SK-N-SH (cell line): Measurements from ENCODE around the gene CHD1L.

Experiments
- EP300 ChIP-seq, 2 experiments: IDR thresholded peaks; 2 replicates each; pipeline versions ENCODE4 v1.4.0 to v1.6.1; 2012; ENCODE audit warnings: borderline replicate concordance in 1 of 2, low read depth in 1 of 2, low read length in 1 of 2
- EZH2phosphoT487 ChIP-seq: fragments of 200-600 bp; sonication (generic); IDR thresholded peaks from 2 replicates; pipeline ENCODE4 v1.6.1; 2017; ENCODE audit warnings: low read depth, mixed run types, mild to moderate bottlenecking, antibody characterized with exemption, moderate library complexity, borderline replicate concordance
- FOXM1 ChIP-seq: IDR thresholded peaks from 2 replicates; pipeline ENCODE4 v1.4.0; 2012; ENCODE audit warnings: low read depth, mild to moderate bottlenecking
- REST ChIP-seq: IDR thresholded peaks from 2 replicates; pipeline ENCODE4 v1.6.1; 2012; ENCODE audit warnings: mild to moderate bottlenecking, low read depth, low read length, moderate library complexity
- TEAD4 ChIP-seq: IDR thresholded peaks from 2 replicates; pipeline ENCODE4 v1.4.0; 2012; ENCODE audit warnings: mild to moderate bottlenecking, borderline replicate concordance; ENCODE audit not compliant: insufficient read depth

DNA sequence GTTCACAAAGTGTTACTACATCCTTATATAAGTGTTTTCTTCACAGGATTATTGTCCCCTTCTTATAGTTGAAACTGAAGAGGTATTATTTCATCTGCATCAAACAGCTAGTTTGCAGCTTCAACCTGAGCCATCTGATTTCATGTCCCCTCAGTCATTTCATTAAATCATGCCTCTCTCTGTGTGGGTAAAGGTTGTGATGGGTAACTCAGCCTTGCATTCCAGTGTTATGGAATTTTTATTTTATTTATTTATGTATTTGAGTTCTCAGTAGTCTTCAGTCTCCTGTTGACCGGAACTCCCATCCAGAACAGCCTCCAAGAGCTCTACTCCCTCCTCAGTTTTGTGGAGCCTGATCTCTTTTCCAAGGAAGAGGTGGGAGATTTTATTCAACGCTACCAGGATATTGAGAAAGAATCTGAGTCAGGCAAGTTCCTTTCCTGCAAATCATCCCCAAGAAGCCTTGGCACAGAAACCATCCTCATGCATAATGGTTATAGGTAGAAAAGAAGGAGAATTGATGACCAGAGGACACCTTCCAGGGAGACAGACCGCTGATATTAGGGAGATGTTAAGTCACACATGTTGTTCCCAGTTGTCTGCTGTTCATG is 21.8 kb downstream of the CHD1L start:
- TF ChIP-seq REST (no peak), TEAD4 (no peak), EP300 (IDR thresholded peaks at IDR 0.05; ENCODE audit: borderline replicate concordance in 1 of 2, low read depth in 1 of 2, low read length in 1 of 2) (no peak), FOXM1 (no peak), EZH2phosphoT487 (no peak)
